Caco-2 (cell line): ENCODE results near the gene OR5H1. TPM values are rescaled to one million over a fixed set of nuclear protein-coding genes. Genes with fewer than 3 reads are reported as not detected.
A peak's percentile ranks its signal among the peaks of the same experiment; 100 is the strongest.

ENCODE experiments used
- BruUV-seq: library from RNA; stranded (reverse); fragments of 400-500 nt; replicated peaks from 2 replicates; lab custom pipeline; 2021; lab: Mats Ljungman, UMichigan
- CTCF ChIA-PET: fragments of 300-600 bp; sonication (Branson Sonifier 250); formaldehyde crosslinking; loops from one replicate; lab custom pipeline; 2022; ENCODE audit warnings: antibody characterized with exemption; lab: Charles Lee
- POLR2A ChIA-PET: fragments of 300-600 bp; sonication (Branson Sonifier 250); formaldehyde crosslinking; loops from one replicate; lab custom pipeline; 2022; ENCODE audit warnings: antibody characterized with exemption; lab: Charles Lee
- DNase-seq, 2 experiments: peaks; one replicate each; pipeline versions ENCODE4 v3.0.0 to v3.0.0-alpha.2; 2020 to 2022
- H3K27me3 ChIP-seq: replicated peaks from 2 replicates; pipeline ENCODE4 v1.6.0; 2011; ENCODE audit warnings: low read length; ENCODE audit not compliant: control insufficient read depth, insufficient read depth
- H3K36me3 ChIP-seq: 2 replicates; pipeline ENCODE4 v1.5.1; 2011; ENCODE audit warnings: low read length; ENCODE audit not compliant: control insufficient read depth, insufficient read depth
- H3K4me1 ChIP-seq: fragments of 250-450 bp; sonication (Bioruptor Pico); 2 replicates; pipeline ENCODE4 v1.5.1; 2020; ENCODE audit warnings: mild to moderate bottlenecking
- H3K4me3 ChIP-seq: 2 replicates; pipeline ENCODE4 v1.5.1; 2011; ENCODE audit warnings: low read depth, mild to moderate bottlenecking, control low read depth, low read length
- H3K9me3 ChIP-seq: fragments of 250-450 bp; sonication (Bioruptor Pico); 2 replicates; pipeline ENCODE4 v1.5.1; 2020; ENCODE audit warnings: mild to moderate bottlenecking, moderate library complexity
- H3K27ac Mint-ChIP-seq: one replicate; pipeline ENCODE4 v1.8.0; 2022; ENCODE audit warnings: mixed read lengths; ENCODE audit not compliant: unreplicated experiment
- H3K27me3 Mint-ChIP-seq: one replicate; pipeline ENCODE4 v1.8.0; 2022; ENCODE audit warnings: mixed read lengths; ENCODE audit not compliant: insufficient read depth, unreplicated experiment
- H3K36me3 Mint-ChIP-seq: one replicate; pipeline ENCODE4 v1.8.0; 2022; ENCODE audit warnings: mild to moderate bottlenecking, mixed read lengths; ENCODE audit not compliant: insufficient read depth, unreplicated experiment
- H3K4me1 Mint-ChIP-seq: one replicate; pipeline ENCODE4 v1.8.0; 2022; ENCODE audit warnings: low read depth, mixed read lengths; ENCODE audit not compliant: unreplicated experiment
- H3K4me3 Mint-ChIP-seq: one replicate; pipeline ENCODE4 v1.8.0; 2022; ENCODE audit warnings: mild to moderate bottlenecking, moderate library complexity, mixed read lengths; ENCODE audit not compliant: unreplicated experiment
- H3K9me3 Mint-ChIP-seq: one replicate; pipeline ENCODE4 v1.8.0; 2022; ENCODE audit warnings: mixed read lengths; ENCODE audit not compliant: unreplicated experiment
- intact Hi-C: fragments of 100-400 bp; cut with micrococcal nuclease; formaldehyde crosslinking; loops from one replicate; pipeline ENCODE4 v1.10.0; 2022; ENCODE audit not compliant: unreplicated experiment
- total RNA-seq: library from RNA; stranded (reverse); gene quantifications from 2 replicates; pipeline ENCODE4 v1.2.3, GENCODE V29; 2022
- TF ChIP-seq, protein P1 (sequence below), 2 experiments: fragments of 200-600 bp in 1 of 2; IDR thresholded peaks; 1 replicate in 1 of 2; 2 replicates in 1 of 2; pipeline versions ENCODE4 v1.5.1 to v1.8.0; 2011 to 2022; ENCODE audit warnings: antibody characterized with exemption in 1 of 2, control low read depth in 1 of 2, inconsistent platforms in 1 of 2, low read depth in 1 of 2, low read length in 1 of 2, mild to moderate bottlenecking in 1 of 2, moderate library complexity in 1 of 2; ENCODE audit not compliant: insufficient read depth in 1 of 2, severe bottlenecking in 1 of 2, unreplicated experiment in 1 of 2

OR5H1 gene
- total RNA-seq, 1 experiment from 2014 or later: not detected

GRCh38 chr3:98151241-98151640, 20.7 kb downstream of the OR5H1 start:
- no peaks in the 10 kb centered on the region for H3K27me3 Mint-ChIP-seq
- peak in 1 of 2 experiments; percentile 10 for DNase-seq
- no TSS peak for BruUV-seq
- H3K27ac Mint-ChIP-seq: peak overlapping the region; percentile 14
- Histone ChIP-seq H3K4me3 (no peak overlapping the region), H3K4me1 (peaks cover 14% of the 10 kb centered on the region), H3K27me3 (no peaks in the 10 kb centered on the region), H3K36me3 (no peaks in the 10 kb centered on the region), H3K9me3 (peaks cover 9% of the 10 kb centered on the region; the same call in 1 of the 2 replicates)
- peak overlapping the region; percentile 3 for H3K4me3 Mint-ChIP-seq
- no peaks in the 10 kb centered on the region for H3K9me3 Mint-ChIP-seq
- H3K4me1 Mint-ChIP-seq: peaks cover 7% of the 10 kb centered on the region
- CTCF ChIA-PET: no interaction called here
- POLR2A ChIA-PET: no interaction called here
- intact Hi-C loops: no loop called here
- no peaks in the 10 kb centered on the region for H3K36me3 Mint-ChIP-seq
- TF ChIP-seq, protein P1, sequence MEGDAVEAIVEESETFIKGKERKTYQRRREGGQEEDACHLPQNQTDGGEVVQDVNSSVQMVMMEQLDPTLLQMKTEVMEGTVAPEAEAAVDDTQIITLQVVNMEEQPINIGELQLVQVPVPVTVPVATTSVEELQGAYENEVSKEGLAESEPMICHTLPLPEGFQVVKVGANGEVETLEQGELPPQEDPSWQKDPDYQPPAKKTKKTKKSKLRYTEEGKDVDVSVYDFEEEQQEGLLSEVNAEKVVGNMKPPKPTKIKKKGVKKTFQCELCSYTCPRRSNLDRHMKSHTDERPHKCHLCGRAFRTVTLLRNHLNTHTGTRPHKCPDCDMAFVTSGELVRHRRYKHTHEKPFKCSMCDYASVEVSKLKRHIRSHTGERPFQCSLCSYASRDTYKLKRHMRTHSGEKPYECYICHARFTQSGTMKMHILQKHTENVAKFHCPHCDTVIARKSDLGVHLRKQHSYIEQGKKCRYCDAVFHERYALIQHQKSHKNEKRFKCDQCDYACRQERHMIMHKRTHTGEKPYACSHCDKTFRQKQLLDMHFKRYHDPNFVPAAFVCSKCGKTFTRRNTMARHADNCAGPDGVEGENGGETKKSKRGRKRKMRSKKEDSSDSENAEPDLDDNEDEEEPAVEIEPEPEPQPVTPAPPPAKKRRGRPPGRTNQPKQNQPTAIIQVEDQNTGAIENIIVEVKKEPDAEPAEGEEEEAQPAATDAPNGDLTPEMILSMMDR (IDR thresholded peaks at IDR 0.05; ENCODE audit: insufficient read depth in 1 of 2, low read depth in 1 of 2, low read length in 1 of 2, severe bottlenecking in 1 of 2, unreplicated experiment in 1 of 2): no peak

- H3K36me3 ChIP-seq: no peaks in the 10 kb centered on the region
- Mint-ChIP-seq H3K9me3 (no peaks in the 10 kb centered on the region), H3K4me3 (no peak within 1 kb of the TSS), H3K4me1 (no peaks in the 10 kb centered on the region), H3K36me3 (no peaks in the 10 kb centered on the region), H3K27me3 (no peaks in the 10 kb centered on the region), H3K27ac (no peak within 1 kb of the TSS)
- no peaks in the 10 kb centered on the region for H3K4me1 ChIP-seq
- H3K27me3 ChIP-seq: no peaks in the 10 kb centered on the region
- intact Hi-C loops: no loop called here
- no TSS peak for BruUV-seq
- POLR2A ChIA-PET: no interaction called here
- H3K9me3 ChIP-seq: no peaks in the 10 kb centered on the region
- no peak within 1 kb of the TSS for H3K4me3 ChIP-seq
- DNase-seq: no peak
- TF ChIP-seq, protein P1 (IDR thresholded peaks at IDR 0.05; ENCODE audit: insufficient read depth in 1 of 2, low read depth in 1 of 2, low read length in 1 of 2, severe bottlenecking in 1 of 2, unreplicated experiment in 1 of 2): no peak
- CTCF ChIA-PET: no interaction called here
Observed at GRCh38 chr3:98166396-98166795, 35.9 kb downstream of the OR5H1 start, which contains the start of gene OR5H15. Gene OR5H15, plus strand, starts transcription at chr3:98166696. Its CDS starts 2,004 bp downstream, at chr3:98168700.

DNA sequence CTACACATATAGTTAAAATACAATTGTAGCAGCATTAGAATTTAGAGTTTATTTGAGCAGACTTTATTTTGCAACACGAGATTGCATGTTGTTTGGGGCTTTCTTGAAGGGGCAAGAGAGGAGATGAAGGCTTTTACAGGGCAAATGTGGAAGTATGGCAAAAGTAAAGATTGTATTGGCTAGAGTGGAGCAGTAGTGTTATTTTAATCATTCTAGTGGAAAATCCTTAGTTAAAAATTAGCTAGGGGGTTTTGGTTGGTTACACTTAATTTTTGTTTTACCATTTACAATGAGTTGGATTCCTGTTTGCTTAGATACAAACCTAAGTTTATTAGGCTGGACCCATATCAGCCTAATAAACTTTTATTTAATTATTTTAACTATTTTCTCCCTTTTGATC, 40.5 kb downstream of the OR5H1 start:
- TF ChIP-seq, protein P1 (IDR thresholded peaks at IDR 0.05; ENCODE audit: insufficient read depth in 1 of 2, low read depth in 1 of 2, low read length in 1 of 2, severe bottlenecking in 1 of 2, unreplicated experiment in 1 of 2): no peak
- Mint-ChIP-seq H3K9me3 (no peaks in the 10 kb centered on the region), H3K27ac (no peak overlapping the region), H3K36me3 (no peaks in the 10 kb centered on the region), H3K27me3 (no peaks in the 10 kb centered on the region), H3K4me1 (no peaks in the 10 kb centered on the region), H3K4me3 (no peak overlapping the region)
- intact Hi-C loops: no loop called here
- CTCF ChIA-PET: no interaction called here
- Histone ChIP-seq H3K4me1 (no peaks in the 10 kb centered on the region), H3K27me3 (no peaks in the 10 kb centered on the region), H3K4me3 (no peak overlapping the region), H3K9me3 (no peaks in the 10 kb centered on the region), H3K36me3 (no peaks in the 10 kb centered on the region)
- BruUV-seq: no TSS peak
- POLR2A ChIA-PET: no interaction called here
- no peak for DNase-seq
